KG1 (cell line): ENCODE measurements around the gene NDUFB7.
"Not testable (repeated sequence)": the region's sequence is repeated elsewhere in the genome, so short reads cannot be mapped to it uniquely, and the experiment has no call there.

Experiments
- DNase-seq: peaks from one replicate; lab custom pipeline; 2025; lab: John Stamatoyannopoulos, UW

Gene NDUFB7

GRCh38 chr19:14571695-14572490, at the start of gene NDUFB7:
Gene NDUFB7, minus strand, starts transcription at chr19:14572066. Its CDS starts 66 bp downstream, at chr19:14572000.
- peak; percentile 84 for DNase-seq

GRCh38 chr19:14619404-14619803, 47.5 kb upstream of the NDUFB7 start:
- no peak for DNase-seq

- DNase-seq = no peak
Observed at GRCh38 chr19:14616407-14616806, 44.5 kb upstream of the NDUFB7 start.

- DNase-seq = no peak
Observed at GRCh38 chr19:14615623-14616022, 43.8 kb upstream of the NDUFB7 start.

GRCh38 chr19:14614099-14614412, 42.2 kb upstream of the NDUFB7 start:
- no peak for DNase-seq

- not testable (repeated sequence) for DNase-seq
Observed at GRCh38 chr19:14613399-14614098, 41.7 kb upstream of the NDUFB7 start.

GRCh38 chr19:14612657-14613056, 40.8 kb upstream of the NDUFB7 start:
- DNase-seq = no peak

GRCh38 chr19:14612242-14612641, 40.4 kb upstream of the NDUFB7 start:
- DNase-seq = not testable (repeated sequence)

GRCh38 chr19:14611051-14611450, 39.2 kb upstream of the NDUFB7 start:
- DNase-seq = no peak

- DNase-seq = no peak
Observed at GRCh38 chr19:14606627-14607026, 34.8 kb upstream of the NDUFB7 start.

GRCh38 chr19:14603990-14604387, 32.1 kb upstream of the NDUFB7 start:
- DNase-seq = no peak

GRCh38 chr19:14599548-14600147, 27.8 kb upstream of the NDUFB7 start:
- DNase-seq = no peak

GRCh38 chr19:14595558-14595957, 23.7 kb upstream of the NDUFB7 start:
- DNase-seq = no peak

- not testable (repeated sequence) for DNase-seq
Observed at GRCh38 chr19:14589433-14589832, 17.6 kb upstream of the NDUFB7 start.

GRCh38 chr19:14585187-14585586, 13.3 kb upstream of the NDUFB7 start:
- not testable (repeated sequence) for DNase-seq

- not testable (repeated sequence) for DNase-seq
Observed at GRCh38 chr19:14584372-14584771, 12.5 kb upstream of the NDUFB7 start.

GRCh38 chr19:14582894-14583340, 11.1 kb upstream of the NDUFB7 start, which contains the start of gene CLEC17A:
Gene CLEC17A, plus strand, starts transcription at chr19:14583084. Its CDS starts 77 bp downstream, at chr19:14583161.
- no peak for DNase-seq

- no peak for DNase-seq
Observed at GRCh38 chr19:14580623-14581237, 8.9 kb upstream of the NDUFB7 start.

- no peak for DNase-seq
Observed at GRCh38 chr19:14577885-14578427, 6.1 kb upstream of the NDUFB7 start.

- DNase-seq = no peak
Observed at GRCh38 chr19:14577264-14577663, 5.4 kb upstream of the NDUFB7 start.

GRCh38 chr19:14576363-14576762, 4.5 kb upstream of the NDUFB7 start:
- DNase-seq = no peak

GRCh38 chr19:14575428-14575980, 3.6 kb upstream of the NDUFB7 start:
- no peak for DNase-seq
